Embryonic facial prominence (tissue), 1 donor: Measurements from ENCODE around the gene ZNF544.
"Not testable (repeated sequence)": the region's sequence is repeated elsewhere in the genome, so short reads cannot be mapped to it uniquely, and the experiment has no call there.

Experiments used
- DNase-seq: peaks from one replicate; pipeline ENCODE4 v3.0.0-alpha.2; 2016; ENCODE audit errors: extremely low spot score

The ZNF544 gene

GRCh38 chr19:58305065-58305931 lies 76.6 kb downstream of the ZNF544 start, which contains the start of gene ERVK3-1:
ERVK3-1 (plus strand) TSS chr19:58305377; CDS start chr19:58312169, 6,792 bp downstream.
- peak; percentile 93 for DNase-seq

DNA sequence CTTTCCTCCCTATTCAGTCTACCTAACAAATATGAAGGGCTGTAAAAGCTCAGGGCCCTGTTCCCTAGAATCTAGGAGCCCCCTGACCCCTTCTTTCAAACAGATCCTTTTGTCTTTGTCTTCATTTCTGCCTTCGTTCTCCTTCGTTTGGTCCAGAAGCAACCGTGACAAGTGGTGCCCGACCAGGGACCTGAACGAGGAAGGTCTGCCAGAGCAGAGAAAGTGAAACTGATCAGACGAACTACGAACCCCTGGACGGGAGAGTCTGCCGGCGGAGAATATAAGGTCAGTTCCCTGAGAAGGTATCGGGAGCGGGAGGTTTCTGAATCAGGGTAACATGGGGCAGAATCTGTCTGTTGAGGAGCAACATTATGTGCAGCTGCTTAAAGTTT lies 77.2 kb downstream of the ZNF544 start:
- no peak for DNase-seq

DNA sequence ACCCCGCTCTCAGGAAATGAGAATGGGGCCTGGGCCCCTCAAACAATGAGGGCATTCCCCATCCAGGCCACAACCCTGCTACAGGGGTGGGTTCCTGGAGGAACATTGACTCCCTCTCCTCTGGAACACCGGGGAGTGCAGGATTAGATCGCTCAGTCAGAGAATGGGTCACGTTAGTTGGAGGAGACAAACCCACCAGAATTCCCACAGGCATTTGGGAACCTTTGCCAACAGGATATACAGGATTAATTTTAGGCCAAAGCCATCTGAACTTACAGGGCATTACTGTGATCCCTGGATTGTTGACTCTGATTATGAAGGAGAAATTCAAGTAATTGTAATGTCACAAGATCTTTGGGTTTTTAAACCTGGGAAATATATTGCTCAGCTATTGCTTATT lies 79.0 kb downstream of the ZNF544 start:
- DNase-seq, result no peak

DNA sequence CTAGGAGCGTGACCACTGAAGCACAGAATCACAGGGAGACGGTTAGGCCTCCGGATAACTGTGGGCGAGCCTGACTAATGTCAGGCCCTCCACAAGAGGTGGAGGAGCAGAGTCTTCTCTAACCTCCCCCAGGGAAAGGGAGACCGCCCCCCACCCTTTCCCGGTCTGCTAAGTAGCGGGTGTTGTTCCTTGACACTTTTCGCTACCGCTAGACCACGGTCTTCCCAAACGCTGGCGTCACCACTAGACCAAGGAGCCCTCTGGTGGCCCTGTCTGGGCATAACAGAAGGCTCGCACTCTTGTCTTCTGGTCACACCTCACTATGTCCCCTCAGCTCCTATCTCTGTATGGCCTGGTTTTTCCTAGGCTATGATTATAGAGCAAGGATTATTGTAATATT lies 82.0 kb downstream of the ZNF544 start:
- DNase-seq, result not testable (repeated sequence)

- no peak for DNase-seq
Observed at GRCh38 chr19:58311345-58311865, 82.7 kb downstream of the ZNF544 start.
